A673 (cell line): ENCODE measurements around the gene NHEJ1. TPM values are rescaled to one million over a fixed set of nuclear protein-coding genes. Genes with fewer than 3 reads are reported as not detected.

ENCODE experiments used
- BruUV-seq: library from RNA; stranded (reverse); fragments of 400-500 nt; replicated peaks from 2 replicates; lab custom pipeline; 2021; lab: Mats Ljungman, UMichigan
- CTCF ChIA-PET: fragments of 300-600 bp; sonication (Branson Sonifier 250); formaldehyde crosslinking; loops from one replicate; lab custom pipeline; 2022; ENCODE audit warnings: antibody characterized with exemption; lab: Charles Lee
- POLR2A ChIA-PET: fragments of 300-600 bp; sonication (Branson Sonifier 250); formaldehyde crosslinking; loops from one replicate; lab custom pipeline; 2022; ENCODE audit warnings: antibody characterized with exemption; ENCODE audit not compliant: low non-redundant PET; lab: Charles Lee
- DNase-seq: peaks from one replicate; pipeline ENCODE4 v3.0.0-alpha.2; 2015; ENCODE audit warnings: low spot score
- H3K27ac ChIP-seq: fragments of 200-600 bp; sonication (generic); 2 replicates; pipeline ENCODE4 v1.5.1; 2016; ENCODE audit warnings: mixed run types, low read depth, mild to moderate bottlenecking, mixed read lengths, antibody characterized with exemption, low read length; ENCODE audit not compliant: poor library complexity, severe bottlenecking
- H3K27me3 ChIP-seq: fragments of 200-600 bp; sonication (generic); replicated peaks from 2 replicates; pipeline ENCODE4 v1.6.1; 2017; ENCODE audit warnings: mixed run types, low read depth, mild to moderate bottlenecking, mixed read lengths, antibody characterized with exemption, low read length; ENCODE audit not compliant: insufficient read depth, poor library complexity
- H3K36me3 ChIP-seq: fragments of 200-600 bp; sonication (generic); 2 replicates; pipeline ENCODE4 v1.6.1; 2016; ENCODE audit warnings: mixed run types, mild to moderate bottlenecking, mixed read lengths, antibody characterized with exemption, low read length; ENCODE audit not compliant: insufficient read depth, poor library complexity, severe bottlenecking
- H3K4me1 ChIP-seq: fragments of 200-600 bp; sonication (generic); 2 replicates; pipeline ENCODE4 v1.6.1; 2017; ENCODE audit warnings: mixed run types, mild to moderate bottlenecking, mixed read lengths, antibody characterized with exemption, low read length; ENCODE audit not compliant: insufficient read depth, poor library complexity, severe bottlenecking
- H3K4me3 ChIP-seq: fragments of 200-600 bp; sonication (generic); 2 replicates; pipeline ENCODE4 v1.5.1; 2016; ENCODE audit warnings: low read depth, mixed run types, mild to moderate bottlenecking, mixed read lengths, low read length; ENCODE audit not compliant: poor library complexity, severe bottlenecking
- H3K9me3 ChIP-seq: fragments of 200-600 bp; sonication (generic); 2 replicates; pipeline ENCODE4 v1.6.1; 2016; ENCODE audit warnings: mixed run types, low read depth, mild to moderate bottlenecking, mixed read lengths, antibody characterized with exemption, low read length; ENCODE audit not compliant: poor library complexity, severe bottlenecking
- CTCF ChIP-seq: fragments of 300-800, 200-600 bp; sonication (generic); conservative IDR thresholded peaks from 2 replicates; pipeline ENCODE4 v1.5.1; 2017; ENCODE audit warnings: low read depth, mild to moderate bottlenecking, antibody characterized with exemption, low read length, moderate library complexity, mixed read lengths
- EZH2 ChIP-seq: fragments of 200-600 bp; sonication (generic); IDR thresholded peaks from 2 replicates; pipeline ENCODE4 v1.6.1; 2017; ENCODE audit warnings: borderline replicate concordance, low read depth, mild to moderate bottlenecking, mixed read lengths, antibody characterized with exemption, low read length; ENCODE audit not compliant: poor library complexity, severe bottlenecking
- intact Hi-C: fragments of 100-400 bp; cut with micrococcal nuclease; formaldehyde crosslinking; loops from one replicate; pipeline ENCODE4 v1.10.0; 2022; ENCODE audit not compliant: unreplicated experiment
- total RNA-seq: library from RNA; stranded (reverse); gene quantifications from 2 replicates; pipeline ENCODE4 v1.2.3, GENCODE V29; 2021

NHEJ1 gene
- total RNA-seq, 1 experiment from 2014 or later: 18.0 TPM

GRCh38 chr2:219099329-219099728 is 61.3 kb downstream of the NHEJ1 start:
- CTCF ChIA-PET: interaction anchor here (0.6 kb wide), 1 partner anchor 29 kb away, joined by 3 read pairs; no protein-coding TSS in a partner anchor
- intact Hi-C loops: no loop called here
- Histone ChIP-seq H3K27me3 (no peaks in the 10 kb centered on the region), H3K9me3 (no peaks in the 10 kb centered on the region), H3K27ac (no peak overlapping the region), H3K4me1 (no peaks in the 10 kb centered on the region), H3K4me3 (no peak overlapping the region), H3K36me3 (no peaks in the 10 kb centered on the region)
- BruUV-seq: no TSS peak
- no peak for TF ChIP-seq CTCF
- TF ChIP-seq EZH2: no peak
- DNase-seq: no peak
- POLR2A ChIA-PET: no interaction called here

- TF ChIP-seq CTCF (no peak), EZH2 (no peak)
- POLR2A ChIA-PET: no interaction called here
- no peak overlapping the region for H3K4me3 ChIP-seq
- CTCF ChIA-PET: no interaction called here
- H3K27ac ChIP-seq: no peak overlapping the region
- DNase-seq: no peak
- intact Hi-C loops: no loop called here
- H3K36me3 ChIP-seq: no peaks in the 10 kb centered on the region
- BruUV-seq: no TSS peak
- no peaks in the 10 kb centered on the region for H3K4me1 ChIP-seq
- H3K27me3 ChIP-seq: no peaks in the 10 kb centered on the region
- H3K9me3 ChIP-seq: no peaks in the 10 kb centered on the region
Measured at GRCh38 chr2:219095406-219095935, 65.1 kb downstream of the NHEJ1 start.

GRCh38 chr2:219094171-219094570 is 66.4 kb downstream of the NHEJ1 start:
- no peaks in the 10 kb centered on the region for H3K36me3 ChIP-seq
- CTCF ChIA-PET: no interaction called here
- H3K9me3 ChIP-seq: no peaks in the 10 kb centered on the region
- POLR2A ChIA-PET: no interaction called here
- BruUV-seq: no TSS peak
- H3K4me1 ChIP-seq: no peaks in the 10 kb centered on the region
- H3K27me3 ChIP-seq: no peaks in the 10 kb centered on the region
- H3K27ac ChIP-seq: no peak overlapping the region
- no peak for DNase-seq
- no peak overlapping the region for H3K4me3 ChIP-seq
- TF ChIP-seq CTCF: no peak
- intact Hi-C loops: no loop called here
